HG03354 (cell line): ENCODE results near the gene PALB2.
"Not testable (repeated sequence)": the region's sequence is repeated elsewhere in the genome, so short reads cannot be mapped to it uniquely, and the experiment has no call there.

Experiments used
- ATAC-seq: cut with Tn5 transposase; IDR thresholded peaks from one replicate; pipeline ENCODE4 v1.9.1; 2021; ENCODE audit warnings: mild to moderate bottlenecking; ENCODE audit not compliant: unreplicated experiment, poor library complexity, severe bottlenecking

The PALB2 gene

GRCh38 chr16:23650674-23651416, 9.7 kb upstream of the PALB2 start:
- ATAC-seq: no peak

GRCh38 chr16:23642246-23642774, 1.2 kb upstream of the PALB2 start:
- ATAC-seq: no peak

- peak; percentile 19 for ATAC-seq
Observed at GRCh38 chr16:23640615-23640930, 537 bp downstream of the PALB2 start.

DNA sequence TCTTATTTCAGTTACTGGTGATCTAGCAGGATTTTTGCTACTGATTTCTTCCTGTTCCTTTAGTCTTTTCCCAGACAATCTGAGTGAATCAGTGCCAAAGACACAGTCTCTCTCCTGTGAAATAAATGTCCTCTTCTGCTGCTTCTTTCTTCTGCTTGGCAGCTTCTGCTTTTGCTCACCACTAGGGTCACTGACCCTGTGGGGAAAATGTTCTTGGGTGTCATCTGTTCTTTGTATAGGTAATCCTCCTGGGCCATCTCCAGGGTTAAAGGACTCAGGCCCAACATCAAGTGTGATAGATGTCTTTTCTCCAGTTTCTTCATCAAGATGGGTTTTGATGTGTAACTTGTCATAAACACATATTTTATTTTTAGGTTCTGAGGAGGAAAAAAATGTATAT, 5.2 kb downstream of the PALB2 start:
- ATAC-seq: no peak

- ATAC-seq: no peak
Observed at GRCh38 chr16:23634461-23635036, 6.6 kb downstream of the PALB2 start.

GRCh38 chr16:23631874-23632273, 9.2 kb downstream of the PALB2 start:
- ATAC-seq: not testable (repeated sequence)

DNA sequence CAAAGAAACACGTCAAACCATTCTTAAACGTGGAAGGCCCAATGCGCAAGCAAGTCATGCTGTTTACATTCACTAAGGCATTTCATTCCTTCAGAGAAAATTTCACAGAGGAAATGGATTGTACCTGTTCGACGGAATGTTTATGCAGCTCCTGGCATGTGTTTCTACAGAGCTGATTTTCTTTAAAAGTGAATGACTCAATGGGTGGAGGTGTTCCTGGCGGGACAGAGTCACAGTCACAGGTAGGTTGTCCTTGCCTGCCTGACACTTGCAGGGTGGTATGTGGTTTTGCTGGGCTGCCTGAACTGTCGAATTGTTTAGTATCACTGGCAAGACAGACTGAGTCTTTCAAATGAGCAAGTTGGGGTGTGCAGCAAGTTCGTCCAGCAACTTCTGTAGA, 11.6 kb downstream of the PALB2 start:
- no peak for ATAC-seq

- no peak for ATAC-seq
Observed at GRCh38 chr16:23624092-23624491, 17.0 kb downstream of the PALB2 start.

DNA sequence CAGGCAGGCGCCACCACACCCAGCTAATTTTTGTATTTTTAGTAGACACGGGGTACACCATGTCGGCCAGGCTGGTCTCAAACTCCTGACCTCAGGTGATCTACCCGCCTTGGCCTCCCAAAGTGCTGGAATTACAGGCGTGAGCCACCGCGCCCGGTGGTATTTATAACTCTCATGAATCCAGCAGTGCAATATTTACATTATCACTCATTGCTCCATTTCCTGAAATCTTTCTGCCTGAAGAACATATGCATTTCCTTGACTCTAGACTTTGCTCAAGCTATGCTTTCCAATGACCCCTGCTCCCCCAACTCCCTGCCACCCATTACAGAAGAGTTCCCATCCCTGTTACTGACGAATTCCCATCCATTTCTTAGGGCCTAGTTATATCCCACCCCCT, 25.3 kb downstream of the PALB2 start:
- no peak for ATAC-seq

- ATAC-seq: no peak
Observed at GRCh38 chr16:23611936-23612335, 29.2 kb downstream of the PALB2 start.

GRCh38 chr16:23610905-23611304, 30.2 kb downstream of the PALB2 start:
- ATAC-seq: not testable (repeated sequence)

DNA sequence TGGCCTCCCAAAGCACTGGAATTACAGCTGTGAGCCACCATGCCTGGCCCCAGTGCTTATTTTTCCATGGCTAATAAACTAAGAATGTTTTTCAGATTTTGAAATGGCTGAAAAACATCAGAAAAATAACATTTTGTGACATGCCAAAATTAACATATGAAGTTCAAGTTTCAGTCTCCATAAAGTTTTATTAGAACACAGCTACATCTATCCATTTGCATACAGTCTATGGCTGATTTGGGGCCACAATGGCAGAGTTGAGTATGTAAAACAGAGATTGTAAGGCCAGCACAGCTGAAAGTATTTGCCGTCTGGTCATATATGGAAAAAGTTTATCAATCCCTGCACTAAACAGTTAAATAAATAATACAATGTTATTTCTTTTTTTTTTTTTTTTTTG, 31.2 kb downstream of the PALB2 start:
- no peak for ATAC-seq

- no peak for ATAC-seq
Observed at GRCh38 chr16:23608194-23608593, 32.9 kb downstream of the PALB2 start.

DNA sequence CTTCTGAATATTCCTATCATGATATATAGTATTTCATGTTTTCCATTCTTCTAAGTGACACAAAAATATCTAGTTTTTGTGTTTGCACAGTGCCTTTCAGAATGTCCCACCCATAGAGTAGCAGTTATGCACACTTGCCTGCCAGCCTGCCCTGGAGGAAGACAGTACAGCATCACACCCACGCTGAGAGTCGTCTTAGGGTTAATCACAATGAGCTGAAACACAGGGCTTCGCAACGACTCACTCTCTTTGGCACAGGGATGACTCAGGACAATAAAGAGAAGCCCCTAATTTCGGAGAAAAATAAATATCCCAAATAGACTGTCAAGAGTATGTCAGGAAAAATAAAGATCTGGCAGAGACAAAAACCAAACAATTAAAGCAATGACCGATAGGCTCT, 33.4 kb downstream of the PALB2 start:
- ATAC-seq: no peak

DNA sequence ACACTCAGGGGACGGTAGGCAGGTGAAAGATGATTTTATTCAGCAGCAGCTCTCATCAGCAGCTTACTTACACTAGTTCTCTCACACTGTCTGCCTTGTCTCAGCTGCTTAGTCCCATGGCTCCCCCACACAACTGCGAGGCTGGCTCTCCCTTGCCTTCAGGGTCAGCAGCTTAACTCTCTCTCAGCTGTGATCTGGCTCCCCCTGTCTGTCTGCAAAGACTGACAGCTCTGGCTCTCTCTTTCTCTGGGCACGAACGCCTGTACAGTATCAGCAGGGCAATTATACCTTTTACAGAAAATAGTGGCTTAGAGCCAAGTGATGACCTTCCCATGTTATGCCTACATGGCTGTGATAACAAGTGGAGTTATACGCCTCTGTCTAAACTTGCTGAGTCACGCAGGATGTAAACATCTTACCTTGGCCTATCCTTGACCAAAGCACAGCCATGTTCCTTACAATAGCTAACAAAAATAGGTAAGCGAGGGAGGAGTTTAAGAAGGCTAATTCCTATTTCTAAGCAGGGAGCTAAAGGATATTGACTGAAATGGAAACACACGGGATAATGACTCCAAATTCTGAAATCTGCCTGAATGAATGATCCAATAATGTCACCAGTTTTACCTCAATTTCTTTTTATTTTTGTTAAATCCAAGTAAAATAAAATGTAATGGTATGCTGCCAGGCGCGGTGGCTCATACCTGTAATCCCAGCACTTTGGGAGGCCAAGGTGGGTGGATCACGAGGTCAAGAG, 43.9 kb downstream of the PALB2 start:
- no peak for ATAC-seq

GRCh38 chr16:23595951-23596720, 45.0 kb downstream of the PALB2 start, which contains the start of gene NDUFAB1:
TSS of gene NDUFAB1 (minus strand) at chr16:23596316. CDS start at chr16:23596290, 26 bp downstream.
- peak; percentile 93 for ATAC-seq

DNA sequence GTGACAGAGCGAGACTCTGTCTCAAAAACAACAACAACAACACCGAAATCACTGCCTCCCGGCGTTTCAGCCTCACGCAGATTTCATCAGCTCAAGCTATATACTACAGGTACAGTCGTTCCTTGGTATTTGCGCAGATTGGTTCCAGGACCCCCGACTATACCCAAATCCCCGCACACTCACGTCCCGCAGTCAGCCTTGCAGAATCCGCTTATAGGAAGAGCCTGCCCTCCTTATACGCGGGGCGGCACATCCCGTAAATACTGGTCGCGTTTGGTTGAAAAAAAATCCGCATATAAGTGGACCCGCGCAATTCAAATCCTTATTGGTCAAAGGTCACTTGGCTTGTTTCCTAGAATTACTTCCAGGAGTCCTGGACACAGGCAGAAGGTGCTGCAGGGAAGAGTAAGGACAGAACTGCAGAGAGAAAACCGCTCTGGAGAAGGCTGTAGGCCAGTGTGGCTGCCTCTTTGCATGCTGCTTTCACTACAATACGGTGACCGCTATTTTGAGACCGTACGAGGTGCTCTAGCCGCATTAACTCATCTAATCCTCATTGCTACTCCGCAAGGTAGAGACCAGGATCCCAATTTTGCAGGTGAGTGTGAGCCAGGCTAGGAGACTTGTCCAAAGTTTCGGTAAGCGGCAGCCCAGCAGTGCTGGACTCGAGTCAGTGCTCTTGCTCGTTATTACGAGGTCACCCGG, 45.7 kb downstream of the PALB2 start:
- peak; percentile 16 for ATAC-seq

GRCh38 chr16:23594186-23594585, 46.9 kb downstream of the PALB2 start:
- no peak for ATAC-seq

DNA sequence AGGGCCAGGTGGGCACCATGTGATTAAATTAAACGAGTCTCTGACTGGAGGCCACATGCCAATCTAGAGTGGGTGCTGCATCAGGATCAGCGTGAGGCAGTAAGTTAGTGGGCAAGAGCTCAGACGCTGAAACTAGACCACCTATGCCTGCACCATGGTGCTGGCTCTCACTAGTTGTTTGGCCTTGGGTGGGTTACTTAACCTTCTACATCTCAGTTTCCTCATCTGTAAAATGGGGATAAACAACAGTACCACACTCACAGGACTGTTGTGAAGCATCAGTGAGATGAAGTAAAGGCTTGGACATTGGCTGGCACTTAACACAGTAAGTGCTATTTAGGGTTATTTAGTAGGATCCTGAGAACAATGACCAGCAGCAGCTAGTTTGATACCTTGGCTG, 50.9 kb downstream of the PALB2 start:
- ATAC-seq: no peak
